Nephron progenitor cell (in vitro differentiated cells): Measurements from ENCODE around the gene PARD3B.

Experiments used
- DNase-seq: peaks from one replicate; pipeline ENCODE4 v3.0.0; 2021
- H3K27ac Mint-ChIP-seq: 2 replicates; pipeline ENCODE4 v1.8.0; 2021; ENCODE audit warnings: mild to moderate bottlenecking, moderate library complexity, mixed read lengths
- H3K27me3 Mint-ChIP-seq: 2 replicates; pipeline ENCODE4 v1.8.0; 2021; ENCODE audit warnings: mild to moderate bottlenecking, low read depth, mixed read lengths; ENCODE audit not compliant: poor library complexity
- H3K36me3 Mint-ChIP-seq: 2 replicates; pipeline ENCODE4 v1.8.0; 2021; ENCODE audit warnings: low read depth, mixed read lengths
- H3K4me1 Mint-ChIP-seq: 2 replicates; pipeline ENCODE4 v1.8.0; 2021; ENCODE audit warnings: mixed read lengths
- H3K4me3 Mint-ChIP-seq: 2 replicates; pipeline ENCODE4 v1.8.0; 2021; ENCODE audit warnings: mild to moderate bottlenecking, moderate library complexity, mixed read lengths
- H3K9me3 Mint-ChIP-seq: 2 replicates; pipeline ENCODE4 v1.8.0; 2021; ENCODE audit warnings: mild to moderate bottlenecking, moderate library complexity, mixed read lengths
- CTCF ChIP-seq: fragments of 200-600 bp; sonication (generic); IDR thresholded peaks from 2 replicates; pipeline ENCODE4 v1.5.0; 2021; ENCODE audit warnings: antibody characterized with exemption

The PARD3B gene

GRCh38 chr2:204727368-204727767, 182.1 kb downstream of the PARD3B start:
- H3K9me3 Mint-ChIP-seq = no peaks in the 10 kb centered on the region
- no peaks in the 10 kb centered on the region for H3K36me3 Mint-ChIP-seq
- H3K4me1 Mint-ChIP-seq = peaks cover 20% of the 10 kb centered on the region
- H3K27me3 Mint-ChIP-seq = no peaks in the 10 kb centered on the region
- TF ChIP-seq CTCF = no peak
- no peak overlapping the region for H3K4me3 Mint-ChIP-seq
- DNase-seq = no peak
- H3K27ac Mint-ChIP-seq = peak overlapping the region; percentile 18

GRCh38 chr2:204730603-204731002, 185.3 kb downstream of the PARD3B start:
- H3K4me1 Mint-ChIP-seq = peaks cover 20% of the 10 kb centered on the region
- TF ChIP-seq CTCF = no peak
- H3K27me3 Mint-ChIP-seq = no peaks in the 10 kb centered on the region
- H3K36me3 Mint-ChIP-seq = no peaks in the 10 kb centered on the region
- H3K9me3 Mint-ChIP-seq = no peaks in the 10 kb centered on the region
- no peak overlapping the region for H3K27ac Mint-ChIP-seq
- no peak for DNase-seq
- H3K4me3 Mint-ChIP-seq = no peak overlapping the region

GRCh38 chr2:204732019-204732418, 186.7 kb downstream of the PARD3B start:
- no peak for TF ChIP-seq CTCF
- Mint-ChIP-seq H3K9me3 (peaks cover 8% of the 10 kb centered on the region), H3K4me3 (no peak overlapping the region), H3K4me1 (peaks cover 11% of the 10 kb centered on the region), H3K27me3 (no peaks in the 10 kb centered on the region), H3K36me3 (no peaks in the 10 kb centered on the region), H3K27ac (peak overlapping the region; percentile 50)
- no peak for DNase-seq

GRCh38 chr2:204737296-204737695, 192.0 kb downstream of the PARD3B start:
- no peak for DNase-seq
- Mint-ChIP-seq H3K4me3 (no peak overlapping the region), H3K27me3 (no peaks in the 10 kb centered on the region), H3K4me1 (no peaks in the 10 kb centered on the region), H3K9me3 (peaks cover 35% of the 10 kb centered on the region), H3K36me3 (peaks cover 11% of the 10 kb centered on the region), H3K27ac (no peak overlapping the region)
- no peak for TF ChIP-seq CTCF

GRCh38 chr2:204738721-204739120, 193.4 kb downstream of the PARD3B start:
- Mint-ChIP-seq H3K9me3 (peaks cover 35% of the 10 kb centered on the region), H3K27ac (no peak overlapping the region), H3K27me3 (no peaks in the 10 kb centered on the region), H3K4me3 (no peak overlapping the region), H3K36me3 (peaks cover 11% of the 10 kb centered on the region), H3K4me1 (peaks cover 5% of the 10 kb centered on the region)
- TF ChIP-seq CTCF = no peak
- DNase-seq = no peak

GRCh38 chr2:204743393-204743960, 198.2 kb downstream of the PARD3B start:
- Mint-ChIP-seq H3K36me3 (peaks cover 8% of the 10 kb centered on the region), H3K4me3 (no peak overlapping the region), H3K4me1 (peaks cover 18% of the 10 kb centered on the region), H3K27ac (peak overlapping the region; percentile 68), H3K27me3 (peaks cover 2% of the 10 kb centered on the region), H3K9me3 (peaks cover 40% of the 10 kb centered on the region)
- no peak for TF ChIP-seq CTCF
- DNase-seq = no peak
